Coronary artery (tissue), 2 donors: ENCODE data around the gene NOM1.
"Not testable (repeated sequence)": the region's sequence is repeated elsewhere in the genome, so short reads cannot be mapped to it uniquely, and the experiment has no call there.

ENCODE experiments used
- DNase-seq: peaks from one replicate; pipeline ENCODE4 v3.0.0-alpha.2; 2017; ENCODE audit warnings: low spot score
- H3K27ac ChIP-seq, 2 donors: fragments of 200-600 bp; sonication (generic); one replicate each; pipeline ENCODE4 v1.5.1; 2016 to 2019
- H3K4me3 ChIP-seq: fragments of 200-600 bp; sonication (generic); 2 replicates; pipeline ENCODE4 v1.5.1; 2016; ENCODE audit warnings: mild to moderate bottlenecking, moderate library complexity
- TF ChIP-seq, protein P1 (sequence below): fragments of 200-600 bp; sonication (generic); IDR thresholded peaks from one replicate; pipeline ENCODE4 v1.5.1; 2019; ENCODE audit warnings: antibody characterized with exemption

The NOM1 gene

GRCh38 chr7:156919132-156919713 is 30.3 kb upstream of the NOM1 start:
- Histone ChIP-seq H3K27ac (no peak overlapping the region), H3K4me3 (no peak overlapping the region)
- DNase-seq: no peak
- TF ChIP-seq, protein P1, sequence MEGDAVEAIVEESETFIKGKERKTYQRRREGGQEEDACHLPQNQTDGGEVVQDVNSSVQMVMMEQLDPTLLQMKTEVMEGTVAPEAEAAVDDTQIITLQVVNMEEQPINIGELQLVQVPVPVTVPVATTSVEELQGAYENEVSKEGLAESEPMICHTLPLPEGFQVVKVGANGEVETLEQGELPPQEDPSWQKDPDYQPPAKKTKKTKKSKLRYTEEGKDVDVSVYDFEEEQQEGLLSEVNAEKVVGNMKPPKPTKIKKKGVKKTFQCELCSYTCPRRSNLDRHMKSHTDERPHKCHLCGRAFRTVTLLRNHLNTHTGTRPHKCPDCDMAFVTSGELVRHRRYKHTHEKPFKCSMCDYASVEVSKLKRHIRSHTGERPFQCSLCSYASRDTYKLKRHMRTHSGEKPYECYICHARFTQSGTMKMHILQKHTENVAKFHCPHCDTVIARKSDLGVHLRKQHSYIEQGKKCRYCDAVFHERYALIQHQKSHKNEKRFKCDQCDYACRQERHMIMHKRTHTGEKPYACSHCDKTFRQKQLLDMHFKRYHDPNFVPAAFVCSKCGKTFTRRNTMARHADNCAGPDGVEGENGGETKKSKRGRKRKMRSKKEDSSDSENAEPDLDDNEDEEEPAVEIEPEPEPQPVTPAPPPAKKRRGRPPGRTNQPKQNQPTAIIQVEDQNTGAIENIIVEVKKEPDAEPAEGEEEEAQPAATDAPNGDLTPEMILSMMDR: no peak

- TF ChIP-seq, protein P1: no peak
- no peak overlapping the region for H3K27ac ChIP-seq
- no peak for DNase-seq
Measured at GRCh38 chr7:156920076-156920475, 29.4 kb upstream of the NOM1 start.

DNA sequence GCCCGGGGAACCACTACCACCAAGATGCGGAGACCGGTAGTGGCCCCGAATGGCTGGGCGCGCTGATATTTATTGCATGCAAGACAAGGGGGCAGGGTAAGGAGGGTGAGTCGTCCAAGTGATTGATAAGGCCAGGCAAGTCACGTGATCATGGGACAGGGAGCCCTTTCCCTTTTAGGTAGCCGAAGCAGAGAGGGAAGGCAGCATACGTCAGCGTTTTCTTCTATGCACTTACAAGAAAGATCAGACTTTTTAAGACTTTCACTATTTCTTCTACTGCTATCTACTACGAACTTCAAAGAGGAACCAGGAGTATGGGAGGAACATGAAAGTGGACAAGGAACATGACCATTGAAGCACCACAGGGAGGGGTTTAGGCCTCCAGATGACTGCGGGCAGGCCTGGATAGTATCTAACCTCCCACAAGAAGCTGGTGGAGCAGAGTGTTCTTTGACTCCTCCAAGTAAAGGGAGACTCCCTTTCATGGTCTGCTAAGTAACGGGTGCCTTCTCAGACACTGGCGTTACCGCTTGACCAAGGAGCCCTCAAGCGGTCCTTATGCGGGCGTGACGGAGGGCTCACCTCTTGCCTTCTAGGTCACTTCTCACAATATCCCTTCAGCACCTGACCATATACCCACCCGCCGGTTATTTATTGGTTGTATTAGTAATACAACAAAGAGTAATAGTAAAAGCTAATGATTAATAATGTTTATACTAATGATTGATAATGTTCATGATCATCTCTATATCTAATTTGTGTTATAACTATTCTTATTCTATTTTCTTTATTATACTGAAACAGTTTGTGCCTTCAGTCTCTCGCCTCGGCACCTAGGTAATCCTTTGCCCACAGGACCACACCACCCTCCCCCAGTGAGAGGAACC is 28.8 kb upstream of the NOM1 start:
- not testable (repeated sequence) for DNase-seq, H3K4me3 ChIP-seq, H3K27ac ChIP-seq

More at GRCh38 chr7:156920076-156920475, 29.4 kb upstream of the NOM1 start:
- H3K4me3 ChIP-seq: no peak overlapping the region

DNA sequence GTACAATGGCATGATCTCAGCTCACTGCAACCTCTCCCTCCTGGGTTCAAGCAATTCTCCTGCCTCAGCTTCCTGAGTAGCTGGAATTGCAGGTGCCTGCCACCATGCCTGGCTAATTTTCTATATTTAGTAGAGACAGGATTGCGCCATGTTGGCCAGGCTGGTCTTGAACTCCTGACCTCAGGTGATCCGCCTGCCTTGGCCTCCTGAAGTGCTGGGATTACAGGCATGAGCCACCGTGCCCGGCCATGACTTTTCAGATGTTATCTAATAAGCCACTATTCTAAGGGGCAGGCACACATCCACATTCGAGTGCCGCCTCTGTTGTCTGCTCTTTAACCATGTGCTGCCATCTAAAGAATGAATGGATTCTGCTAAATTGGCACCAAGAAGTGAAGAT is 27.2 kb upstream of the NOM1 start:
- not testable (repeated sequence) for H3K27ac ChIP-seq, H3K4me3 ChIP-seq, DNase-seq

DNA sequence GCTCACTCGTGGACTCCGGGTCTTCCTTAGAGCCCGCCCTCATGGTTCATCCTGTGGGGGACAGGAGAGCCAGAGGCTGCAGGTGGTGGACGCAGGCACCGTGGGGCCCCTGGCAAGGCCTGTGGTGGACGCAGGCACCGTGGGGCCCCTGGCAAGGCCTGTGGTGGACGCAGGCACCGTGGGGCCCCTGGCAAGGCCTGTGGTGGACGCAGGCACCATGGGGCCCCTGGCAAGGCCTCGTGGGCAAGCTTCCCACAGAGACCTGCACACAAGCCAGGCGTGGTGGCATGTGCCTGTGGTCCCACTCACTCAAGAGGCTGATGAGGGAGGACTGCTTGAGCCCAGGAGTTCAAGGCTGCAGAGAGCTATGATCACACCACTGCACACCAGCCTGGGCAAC is 23.7 kb upstream of the NOM1 start:
- H3K4me3 ChIP-seq, H3K27ac ChIP-seq, DNase-seq: not testable (repeated sequence)

- no peak overlapping the region for H3K4me3 ChIP-seq
- DNase-seq: no peak
- TF ChIP-seq, protein P1: no peak
- H3K27ac ChIP-seq: no peak overlapping the region
Measured at GRCh38 chr7:156927571-156928405, 21.7 kb upstream of the NOM1 start.

GRCh38 chr7:156928406-156928747 is 21.1 kb upstream of the NOM1 start:
- TF ChIP-seq, protein P1: no peak
- H3K27ac ChIP-seq: no peak overlapping the region
- H3K4me3 ChIP-seq: no peak overlapping the region
- DNase-seq: no peak

GRCh38 chr7:156929789-156930539 is 19.5 kb upstream of the NOM1 start:
- TF ChIP-seq, protein P1: no peak
- Histone ChIP-seq H3K27ac (no peak overlapping the region), H3K4me3 (no peak overlapping the region)
- no peak for DNase-seq
